Posterior cingulate gyrus (tissue), 11 donors: ENCODE results near the gene PGM1.
A peak's percentile ranks its signal among the peaks of the same experiment; 100 is the strongest.
"Not testable (repeated sequence)": the region's sequence is repeated elsewhere in the genome, so short reads cannot be mapped to it uniquely, and the experiment has no call there.

Source experiments
- DNase-seq, 10 donors: peaks; one replicate each; pipeline versions ENCODE4 v3.0.0 to v3.0.0-alpha.2; 2020 to 2021; ENCODE audit warnings: mixed read lengths in 3 of 10
- intact Hi-C: fragments of 100-400 bp; cut with DNase I; formaldehyde crosslinking; loops from one replicate; pipeline ENCODE4 v1.15.1; 2023

The PGM1 gene

GRCh38 chr1:63593303-63593885, at the start of gene PGM1:
PGM1 (plus strand) TSS chr1:63593411; CDS start chr1:63593489, 78 bp downstream.
- DNase-seq = peak; percentile 46 to 96 (median 82)
- intact Hi-C loops = no loop called here

- intact Hi-C loops = no loop called here
Observed at GRCh38 chr1:63545780-63546179, 47.4 kb upstream of the PGM1 start.

GRCh38 chr1:63547621-63548294, 45.5 kb upstream of the PGM1 start:
- DNase-seq = no peak
- intact Hi-C loops = no loop called here

More at GRCh38 chr1:63545780-63546179, 47.4 kb upstream of the PGM1 start:
- no peak for DNase-seq

DNA sequence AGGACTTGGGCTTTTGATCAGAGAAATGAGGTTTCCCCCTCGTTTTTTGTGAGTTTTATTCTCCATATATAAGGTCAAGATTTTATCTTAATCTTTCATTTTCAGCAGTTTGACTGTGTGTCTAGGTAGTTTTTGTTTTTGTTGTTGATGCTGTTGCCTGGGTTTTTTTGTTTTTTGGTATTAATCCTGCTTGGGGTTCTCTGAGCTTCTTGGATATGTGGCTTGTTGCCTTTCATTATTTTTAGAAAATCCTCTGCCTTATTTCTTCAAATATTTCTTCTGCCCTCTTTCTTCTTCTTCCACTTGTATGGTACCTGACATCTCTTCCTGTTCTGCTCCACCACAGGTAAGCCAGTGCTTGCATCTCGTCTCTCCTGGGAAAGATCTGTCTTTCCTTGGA, 44.9 kb upstream of the PGM1 start:
- intact Hi-C loops = no loop called here
- DNase-seq = no peak

DNA sequence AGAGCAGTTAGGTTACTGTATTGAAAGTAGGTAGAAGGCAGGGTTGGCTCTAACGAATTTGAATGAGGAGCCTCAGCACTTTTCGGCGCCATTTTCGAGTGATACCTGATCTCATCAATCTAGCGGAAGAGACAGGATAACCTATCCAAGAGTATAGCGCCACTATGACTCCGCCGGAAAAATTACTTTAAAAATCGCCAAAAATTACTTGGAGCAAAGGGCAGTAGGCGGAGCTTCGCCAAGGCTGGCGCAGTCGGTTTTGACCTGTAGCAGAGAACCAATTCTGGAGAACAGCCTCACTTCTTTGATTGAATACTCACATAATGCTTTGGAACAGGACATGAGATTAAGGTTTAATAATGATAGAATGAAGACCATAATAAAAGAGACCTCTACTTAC, 44.3 kb upstream of the PGM1 start:
- intact Hi-C loops = no loop called here
- DNase-seq = no peak

- intact Hi-C loops = no loop called here
- no peak for DNase-seq
Observed at GRCh38 chr1:63555480-63555879, 37.7 kb upstream of the PGM1 start.

GRCh38 chr1:63557365-63557987, 35.7 kb upstream of the PGM1 start:
- intact Hi-C loops = no loop called here
- DNase-seq = peak in 3 of 10 donors; percentile 15 to 22 (median 15)

DNA sequence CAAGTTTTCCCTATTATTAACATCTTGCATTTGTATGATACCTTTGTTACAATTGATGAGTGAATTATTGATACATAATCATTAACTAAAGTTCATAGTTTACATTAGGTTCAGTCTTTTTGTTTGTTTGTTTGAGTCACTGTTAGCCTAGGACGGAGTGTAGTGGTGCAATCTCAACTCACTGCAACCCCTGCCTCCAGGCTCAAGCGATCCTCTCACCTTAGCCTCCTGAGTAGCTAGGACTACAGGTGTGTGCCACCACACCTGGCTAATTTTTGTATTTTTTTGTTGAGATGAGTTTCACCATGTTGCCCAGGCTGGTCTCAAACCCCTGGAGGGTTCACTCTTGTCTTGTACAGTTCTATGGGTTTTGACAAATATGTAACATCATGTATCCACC, 33.9 kb upstream of the PGM1 start:
- DNase-seq = no peak
- intact Hi-C loops = no loop called here

DNA sequence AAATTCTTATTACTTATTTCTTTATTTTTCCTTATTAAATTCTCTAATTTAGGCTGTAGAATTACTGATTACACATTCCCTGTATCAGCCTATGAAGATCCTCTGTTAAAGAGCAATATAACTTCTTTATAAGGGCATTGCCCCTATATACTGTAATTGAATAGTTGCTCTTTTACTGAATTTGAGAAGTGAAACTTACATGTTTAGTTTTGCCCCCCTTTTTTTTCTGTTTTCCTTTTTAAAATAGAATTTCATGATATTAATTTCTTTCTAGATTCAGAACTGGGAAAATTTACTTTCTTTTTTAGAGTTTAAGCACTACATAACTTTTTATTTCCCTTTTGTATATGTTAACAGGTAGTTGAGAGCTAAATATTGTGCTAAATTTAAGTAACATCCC, 29.5 kb upstream of the PGM1 start:
- intact Hi-C loops = no loop called here
- DNase-seq = no peak

DNA sequence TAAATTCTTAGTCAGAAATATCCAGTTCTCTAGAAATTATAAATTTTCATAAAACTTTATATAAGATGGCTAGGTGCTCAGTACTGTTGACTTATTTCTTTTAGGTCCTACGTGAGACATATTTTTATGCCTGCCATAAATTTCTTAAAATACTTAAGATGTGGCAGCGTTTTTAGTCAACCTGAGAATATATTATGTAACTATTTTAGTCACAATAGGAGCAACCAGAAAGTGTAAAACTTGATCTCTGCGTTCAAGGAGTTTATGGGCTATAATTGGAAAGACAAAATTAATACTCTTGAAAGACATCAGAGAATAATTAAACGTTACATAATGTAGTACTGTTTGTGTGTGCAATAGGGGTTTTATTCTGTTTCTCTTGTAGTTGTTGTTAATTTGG, 24.1 kb upstream of the PGM1 start:
- intact Hi-C loops = no loop called here
- no peak for DNase-seq

DNA sequence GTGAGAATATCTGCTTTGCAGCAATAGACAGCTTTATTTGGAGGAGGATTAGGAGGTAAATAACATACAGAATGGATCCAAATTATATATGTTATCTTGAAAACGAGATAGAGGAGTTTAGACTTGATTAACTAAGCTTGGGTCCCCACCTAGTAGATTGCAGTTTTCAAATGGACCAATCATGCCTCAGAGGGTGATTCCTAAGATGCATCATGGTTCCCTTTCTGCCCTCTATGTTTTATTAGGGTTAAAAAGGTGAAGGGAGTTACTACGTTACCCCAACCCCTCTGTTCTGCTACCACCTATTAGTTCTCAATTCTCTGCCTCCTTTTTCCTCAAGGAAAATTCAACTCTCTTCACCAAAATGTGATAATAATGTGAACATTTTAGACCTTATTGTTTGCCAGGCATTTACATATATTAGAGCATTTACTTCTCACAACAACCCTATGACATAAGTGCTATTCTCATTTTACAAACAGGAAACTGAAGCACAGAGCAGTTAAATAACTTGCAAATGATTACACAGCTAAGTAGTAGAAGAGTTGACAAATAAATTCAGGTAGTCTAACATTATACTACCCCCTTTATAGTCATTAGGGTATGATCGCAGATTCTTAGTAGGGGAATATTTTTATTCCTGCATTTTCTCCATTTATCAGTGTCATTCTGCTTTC, 23.4 kb upstream of the PGM1 start:
- no peak for DNase-seq
- intact Hi-C loops = no loop called here

- intact Hi-C loops, DNase-seq: not testable (repeated sequence)
Observed at GRCh38 chr1:63572686-63573085, 20.5 kb upstream of the PGM1 start.

- intact Hi-C loops, DNase-seq: not testable (repeated sequence)
Observed at GRCh38 chr1:63574203-63574796, 18.9 kb upstream of the PGM1 start.

- intact Hi-C loops = no loop called here
- DNase-seq = no peak
Observed at GRCh38 chr1:63575340-63575826, 17.8 kb upstream of the PGM1 start.

GRCh38 chr1:63586326-63586725, 6.9 kb upstream of the PGM1 start:
- intact Hi-C loops, DNase-seq: not testable (repeated sequence)

GRCh38 chr1:63590166-63590560, 3.0 kb upstream of the PGM1 start:
- DNase-seq = no peak
- intact Hi-C loops = no loop called here

- intact Hi-C loops = no loop called here
- no peak for DNase-seq
Observed at GRCh38 chr1:63592536-63593302, 492 bp upstream of the PGM1 start.

GRCh38 chr1:63593886-63594605, 835 bp downstream of the PGM1 start:
- intact Hi-C loops = no loop called here
- peak; percentile 23 to 90 (median 50) for DNase-seq

- intact Hi-C loops = no loop called here
- no peak for DNase-seq
Observed at GRCh38 chr1:63595435-63595834, 2.2 kb downstream of the PGM1 start.
